Measurements from ENCODE around the gene RARA.
"Not testable (repeated sequence)": the region's sequence is repeated elsewhere in the genome, so short reads cannot be mapped to it uniquely, and the experiment has no call there.

DNA sequence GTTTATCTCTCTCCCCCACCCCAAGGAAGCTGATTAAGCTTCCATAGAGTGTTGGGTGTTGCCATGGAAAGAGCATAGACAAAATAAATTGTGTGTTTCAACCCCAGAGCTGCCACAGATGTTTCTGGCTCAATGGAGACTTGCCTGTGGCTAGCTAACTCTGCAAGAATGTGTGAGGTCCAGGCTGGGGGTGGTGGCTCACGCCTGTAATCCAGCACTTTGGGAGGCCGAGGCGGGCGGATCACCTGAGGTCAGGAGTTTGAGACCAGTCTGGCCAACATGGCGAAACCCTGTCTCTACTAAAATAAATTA, 4.5 kb upstream of the RARA start:
- TF ChIP-seq, protein P1, sequence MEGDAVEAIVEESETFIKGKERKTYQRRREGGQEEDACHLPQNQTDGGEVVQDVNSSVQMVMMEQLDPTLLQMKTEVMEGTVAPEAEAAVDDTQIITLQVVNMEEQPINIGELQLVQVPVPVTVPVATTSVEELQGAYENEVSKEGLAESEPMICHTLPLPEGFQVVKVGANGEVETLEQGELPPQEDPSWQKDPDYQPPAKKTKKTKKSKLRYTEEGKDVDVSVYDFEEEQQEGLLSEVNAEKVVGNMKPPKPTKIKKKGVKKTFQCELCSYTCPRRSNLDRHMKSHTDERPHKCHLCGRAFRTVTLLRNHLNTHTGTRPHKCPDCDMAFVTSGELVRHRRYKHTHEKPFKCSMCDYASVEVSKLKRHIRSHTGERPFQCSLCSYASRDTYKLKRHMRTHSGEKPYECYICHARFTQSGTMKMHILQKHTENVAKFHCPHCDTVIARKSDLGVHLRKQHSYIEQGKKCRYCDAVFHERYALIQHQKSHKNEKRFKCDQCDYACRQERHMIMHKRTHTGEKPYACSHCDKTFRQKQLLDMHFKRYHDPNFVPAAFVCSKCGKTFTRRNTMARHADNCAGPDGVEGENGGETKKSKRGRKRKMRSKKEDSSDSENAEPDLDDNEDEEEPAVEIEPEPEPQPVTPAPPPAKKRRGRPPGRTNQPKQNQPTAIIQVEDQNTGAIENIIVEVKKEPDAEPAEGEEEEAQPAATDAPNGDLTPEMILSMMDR (IDR thresholded peaks at IDR 0.05; ENCODE audit: borderline replicate concordance, extremely low read depth, low read length, poor library complexity, severe bottlenecking) = not testable (repeated sequence)
- not testable (repeated sequence) for TF ChIP-seq EZH2 (IDR thresholded peaks at IDR 0.05; ENCODE audit: borderline replicate concordance, low read depth, low read length, severe bottlenecking)
